GM13976 (cell line): ENCODE results near the gene C1GALT1.

Experiments used
- DNase-seq: peaks from one replicate; pipeline ENCODE4 v3.0.0; 2012; ENCODE audit warnings: low spot score
- CTCF ChIP-seq: IDR thresholded peaks from 2 replicates; pipeline ENCODE4 v1.5.1; 2012; ENCODE audit warnings: borderline replicate concordance, mild to moderate bottlenecking; ENCODE audit not compliant: insufficient read depth; ENCODE audit errors: extremely low read depth, missing control alignments, control extremely low read depth
- in situ Hi-C: fragments of 300-500 bp; cut with MboI; formaldehyde crosslinking; loops from one replicate; pipeline ENCODE4 v1.12.0; 2022; ENCODE audit warnings: low sequenced_read_pairs, mixed read lengths, inconsistent platforms; ENCODE audit not compliant: unreplicated experiment

Gene C1GALT1

DNA sequence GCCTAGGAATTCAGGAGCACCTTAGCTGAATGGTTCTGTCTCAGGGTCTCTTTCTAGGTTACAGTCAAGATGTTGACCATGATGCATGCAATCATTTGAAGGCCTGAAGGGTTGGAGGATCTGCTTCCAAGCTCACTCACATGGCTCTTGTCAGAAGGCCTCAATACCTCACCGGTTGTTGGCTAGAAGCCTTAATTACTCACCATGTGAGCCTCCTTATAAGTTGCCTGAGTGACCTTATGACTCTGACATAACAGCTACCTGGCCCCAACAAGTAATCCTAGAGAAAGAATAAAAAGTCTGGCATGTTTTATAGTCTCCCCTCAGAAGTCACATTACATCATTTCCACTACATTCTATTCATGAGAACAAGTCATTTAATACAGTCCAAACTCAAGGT is 3.4 kb upstream of the C1GALT1 start:
- TF ChIP-seq CTCF: no peak
- DNase-seq: no peak
- in situ Hi-C loops: no loop called here

GRCh38 chr7:7180725-7181449 is 1.5 kb upstream of the C1GALT1 start:
- in situ Hi-C loops: no loop called here
- DNase-seq: no peak
- no peak for TF ChIP-seq CTCF

DNA sequence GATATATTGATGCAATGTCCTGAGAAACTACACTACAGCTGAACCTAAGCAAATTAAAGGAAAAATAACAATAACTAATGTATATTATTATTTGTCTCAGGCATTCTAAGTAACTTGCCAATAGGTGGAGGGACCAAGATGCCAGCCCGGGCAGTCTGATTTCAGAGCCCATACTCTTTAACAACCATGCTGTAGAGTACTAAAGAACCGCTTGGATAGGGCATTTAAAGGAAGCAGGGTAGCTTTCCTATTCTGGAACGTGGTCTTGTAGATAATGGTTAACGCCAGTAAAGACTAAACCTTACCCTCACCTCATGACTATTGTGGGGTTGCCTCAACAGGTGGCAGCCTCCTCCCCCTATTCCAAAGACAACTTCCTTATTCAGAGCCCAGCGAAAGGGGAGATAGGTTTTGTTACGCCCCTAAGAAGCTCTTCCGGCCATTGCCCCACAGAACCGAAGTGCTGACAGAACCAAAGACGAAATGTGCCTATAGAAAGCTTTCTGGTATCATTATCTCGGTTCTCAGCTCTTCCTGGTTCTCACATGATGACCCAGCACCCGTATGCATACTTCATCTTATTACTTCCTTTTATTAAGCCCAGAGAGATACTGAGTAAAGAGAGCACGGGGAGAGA is 707 bp upstream of the C1GALT1 start:
- DNase-seq: peak; percentile 51
- in situ Hi-C loops: no loop called here
- peak; percentile 49 for TF ChIP-seq CTCF

DNA sequence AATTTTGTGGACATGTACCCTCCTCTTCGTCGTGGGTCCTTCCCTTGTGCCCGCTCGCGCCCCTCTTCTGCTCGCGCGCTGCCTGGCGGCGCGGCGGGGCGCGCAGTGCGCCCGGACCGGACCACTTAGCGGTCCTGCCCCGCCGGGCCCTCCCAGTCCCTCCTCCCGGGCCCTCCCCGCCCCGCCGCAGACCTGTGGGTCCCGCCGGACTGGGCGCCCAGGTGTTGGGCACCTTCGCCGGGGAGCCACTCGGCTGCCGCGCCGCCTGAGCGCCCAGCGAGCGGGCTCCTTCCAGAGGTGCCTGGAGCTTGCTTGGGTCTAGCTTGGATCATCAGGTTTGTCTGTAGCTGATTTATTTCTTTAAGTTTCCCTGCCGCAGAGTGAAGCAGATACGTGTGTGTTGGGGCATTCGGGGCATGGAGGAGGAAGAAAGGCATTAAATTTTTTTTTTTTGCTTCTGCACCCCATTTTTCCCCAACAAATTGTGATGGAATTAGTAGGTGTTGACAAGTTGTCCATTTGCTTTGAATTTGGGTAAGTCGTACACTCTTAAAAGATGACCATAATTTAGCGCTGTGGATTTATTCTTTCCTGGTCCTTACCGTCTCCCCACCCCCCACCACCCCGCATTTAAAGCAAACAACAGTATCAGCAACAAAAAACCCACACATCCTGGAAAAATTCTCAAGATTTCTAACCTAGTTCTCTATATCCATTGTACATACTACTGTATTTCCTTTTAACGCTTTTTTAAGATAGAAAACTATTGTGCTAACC is 905 bp downstream of the C1GALT1 start:
- TF ChIP-seq CTCF: no peak
- in situ Hi-C loops: no loop called here
- peak; percentile 59 for DNase-seq

DNA sequence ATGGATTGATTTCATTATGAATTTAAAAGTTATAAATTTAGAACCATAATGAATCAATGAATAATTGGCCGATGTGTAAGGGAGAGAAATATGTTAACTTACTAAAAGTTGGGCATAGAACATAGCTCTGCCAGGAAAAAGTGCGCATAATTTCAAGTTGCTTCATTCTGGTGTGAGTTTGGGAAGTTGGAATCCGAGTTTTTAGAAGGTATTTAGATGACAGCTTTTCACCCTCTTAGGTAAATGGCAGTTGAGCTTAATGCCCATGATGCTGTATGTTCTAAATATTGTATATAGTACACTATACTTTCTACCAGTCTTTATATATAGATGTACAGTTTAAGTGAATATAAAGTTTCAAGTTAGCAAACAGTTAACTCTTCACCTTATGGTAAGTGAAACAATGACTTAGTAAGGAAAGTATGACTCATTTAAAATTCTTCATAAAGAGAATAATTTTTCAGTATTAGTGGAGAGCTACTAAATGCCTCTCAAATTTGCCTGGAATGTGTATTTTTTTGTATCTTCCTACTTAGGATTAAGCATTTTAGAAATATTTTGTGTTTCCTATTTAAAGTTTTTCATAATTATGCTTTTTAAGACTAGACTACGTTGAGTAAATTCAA is 1.6 kb downstream of the C1GALT1 start:
- no peak for TF ChIP-seq CTCF
- DNase-seq: peak; percentile 15
- in situ Hi-C loops: no loop called here

GRCh38 chr7:7185371-7185989 is 3.1 kb downstream of the C1GALT1 start:
- DNase-seq: no peak
- TF ChIP-seq CTCF: no peak
- in situ Hi-C loops: no loop called here
